ENCODE results near the gene PNPT1.
"Not testable (repeated sequence)": the region's sequence is repeated elsewhere in the genome, so short reads cannot be mapped to it uniquely, and the experiment has no call there.

- not testable (repeated sequence) for TF ChIP-seq POLR2AphosphoS5 (IDR thresholded peaks at IDR 0.05; ENCODE audit: insufficient read depth, low read depth, low read length); CTCF (IDR thresholded peaks at IDR 0.05; ENCODE audit: extremely low read depth in 1 of 2, insufficient read depth in 1 of 2, low read depth in 1 of 2, low read length in 2 of 2); POLR2A (IDR thresholded peaks at IDR 0.05; ENCODE audit: low read depth, low read length); EZH2 (IDR thresholded peaks at IDR 0.05; ENCODE audit: borderline replicate concordance, low read depth, low read length, severe bottlenecking); JUN (IDR thresholded peaks at IDR 0.05; ENCODE audit: borderline replicate concordance, insufficient read depth, insufficient read length, low read depth); MAX (IDR thresholded peaks at IDR 0.05; ENCODE audit: insufficient read depth, insufficient read length)
Observed at GRCh38 chr2:55715178-55715577, 21.5 kb upstream of the PNPT1 start.
